GM18508 (cell line): ENCODE data around the gene CNNM2.
A peak's percentile ranks its signal among the peaks of the same experiment; 100 is the strongest.
"Not testable (repeated sequence)": the region's sequence is repeated elsewhere in the genome, so short reads cannot be mapped to it uniquely, and the experiment has no call there.

Experiments used
- ATAC-seq: cut with Tn5 transposase; IDR thresholded peaks from one replicate; pipeline ENCODE4 v1.9.1; 2021; ENCODE audit warnings: moderate number of reproducible peaks; ENCODE audit not compliant: insufficient read depth, unreplicated experiment

The CNNM2 gene

GRCh38 chr10:103124420-103125096, 206.5 kb downstream of the CNNM2 start:
- no peak for ATAC-seq

- ATAC-seq = peak; percentile 81
Observed at GRCh38 chr10:103125323-103126267, 207.5 kb downstream of the CNNM2 start.

GRCh38 chr10:103127241-103127640, 209.1 kb downstream of the CNNM2 start:
- ATAC-seq = no peak

- not testable (repeated sequence) for ATAC-seq
Observed at GRCh38 chr10:103130180-103130579, 212.1 kb downstream of the CNNM2 start.

- no peak for ATAC-seq
Observed at GRCh38 chr10:103130910-103131309, 212.8 kb downstream of the CNNM2 start.

GRCh38 chr10:103135168-103135567, 217.1 kb downstream of the CNNM2 start:
- not testable (repeated sequence) for ATAC-seq

- no peak for ATAC-seq
Observed at GRCh38 chr10:103139803-103140202, 221.7 kb downstream of the CNNM2 start.
